GM12801 (cell line): ENCODE results near the gene LECT2.

Source experiments
- TF ChIP-seq, protein P1 (sequence below): IDR thresholded peaks from one replicate; pipeline ENCODE4 v1.5.1; 2011; ENCODE audit warnings: control low read depth; ENCODE audit not compliant: insufficient read length; ENCODE audit errors: extremely low read depth

LECT2 gene

DNA sequence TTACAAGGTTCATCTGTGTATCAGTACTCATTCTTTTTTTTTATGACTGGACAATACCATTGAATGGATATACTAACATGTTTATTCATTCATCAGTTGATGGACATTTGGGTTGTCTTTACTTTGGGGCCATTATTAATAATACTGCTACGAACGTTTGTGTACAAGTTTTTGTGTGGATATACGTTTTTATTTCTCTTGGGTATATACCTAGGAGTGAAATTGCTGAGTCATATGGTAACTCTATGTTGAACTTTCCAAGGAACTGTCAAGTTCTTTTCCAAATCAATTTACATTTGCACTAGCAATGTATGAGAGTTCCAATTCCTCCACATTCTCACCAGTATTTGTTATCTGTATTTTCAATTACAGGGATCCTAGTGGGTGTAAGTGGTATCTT lies 12.0 kb upstream of the LECT2 start:
- TF ChIP-seq, protein P1, sequence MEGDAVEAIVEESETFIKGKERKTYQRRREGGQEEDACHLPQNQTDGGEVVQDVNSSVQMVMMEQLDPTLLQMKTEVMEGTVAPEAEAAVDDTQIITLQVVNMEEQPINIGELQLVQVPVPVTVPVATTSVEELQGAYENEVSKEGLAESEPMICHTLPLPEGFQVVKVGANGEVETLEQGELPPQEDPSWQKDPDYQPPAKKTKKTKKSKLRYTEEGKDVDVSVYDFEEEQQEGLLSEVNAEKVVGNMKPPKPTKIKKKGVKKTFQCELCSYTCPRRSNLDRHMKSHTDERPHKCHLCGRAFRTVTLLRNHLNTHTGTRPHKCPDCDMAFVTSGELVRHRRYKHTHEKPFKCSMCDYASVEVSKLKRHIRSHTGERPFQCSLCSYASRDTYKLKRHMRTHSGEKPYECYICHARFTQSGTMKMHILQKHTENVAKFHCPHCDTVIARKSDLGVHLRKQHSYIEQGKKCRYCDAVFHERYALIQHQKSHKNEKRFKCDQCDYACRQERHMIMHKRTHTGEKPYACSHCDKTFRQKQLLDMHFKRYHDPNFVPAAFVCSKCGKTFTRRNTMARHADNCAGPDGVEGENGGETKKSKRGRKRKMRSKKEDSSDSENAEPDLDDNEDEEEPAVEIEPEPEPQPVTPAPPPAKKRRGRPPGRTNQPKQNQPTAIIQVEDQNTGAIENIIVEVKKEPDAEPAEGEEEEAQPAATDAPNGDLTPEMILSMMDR: no peak

DNA sequence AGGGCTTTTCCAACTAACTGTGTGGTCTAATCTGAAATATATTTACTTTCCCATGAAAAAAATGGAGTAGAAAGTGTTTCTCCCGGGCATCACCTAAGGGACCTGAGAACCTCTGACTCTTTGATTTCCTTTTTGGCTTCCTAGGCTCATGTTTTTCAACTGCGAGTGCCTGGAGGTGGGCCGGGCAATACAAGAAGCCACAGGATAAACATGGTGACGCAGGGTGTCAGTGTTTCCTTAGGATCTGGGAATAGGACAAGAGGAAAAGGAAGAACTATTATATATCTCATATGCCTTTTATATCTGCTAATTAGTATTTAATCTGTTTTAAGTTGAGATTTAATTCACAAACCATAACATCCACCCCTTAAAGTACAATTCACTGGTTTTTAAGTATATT lies 11.4 kb upstream of the LECT2 start:
- TF ChIP-seq, protein P1: no peak

- TF ChIP-seq, protein P1: no peak
Observed at GRCh38 chr5:135965504-135965903, 10.7 kb upstream of the LECT2 start.

GRCh38 chr5:135964670-135965320 lies 10.0 kb upstream of the LECT2 start:
- TF ChIP-seq, protein P1: no peak

GRCh38 chr5:135955525-135955924 lies 742 bp upstream of the LECT2 start:
- TF ChIP-seq, protein P1: no peak

GRCh38 chr5:135953850-135954249 lies 933 bp downstream of the LECT2 start:
- TF ChIP-seq, protein P1: no peak

DNA sequence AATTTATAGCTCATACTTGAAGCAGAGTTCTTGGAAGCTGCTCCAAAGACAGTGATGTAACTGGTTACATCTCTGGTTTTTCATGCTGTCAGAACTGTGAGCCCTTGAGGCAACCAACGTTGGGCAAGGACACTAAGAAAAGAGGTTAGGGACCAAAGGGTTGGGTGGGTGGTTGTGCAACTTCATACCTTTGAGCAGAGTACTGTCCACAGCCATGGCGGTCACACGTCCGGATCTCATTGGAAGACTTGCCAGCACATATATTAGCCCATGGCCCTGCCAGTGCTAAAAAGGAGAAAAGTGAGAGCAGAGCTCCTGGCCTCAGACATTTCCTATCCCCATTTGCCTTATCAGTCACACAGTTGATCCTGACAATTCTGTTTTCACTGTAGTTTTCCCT lies 2.1 kb downstream of the LECT2 start:
- TF ChIP-seq, protein P1: no peak
